Measurements from ENCODE around the gene NPHP4.

The NPHP4 gene

DNA sequence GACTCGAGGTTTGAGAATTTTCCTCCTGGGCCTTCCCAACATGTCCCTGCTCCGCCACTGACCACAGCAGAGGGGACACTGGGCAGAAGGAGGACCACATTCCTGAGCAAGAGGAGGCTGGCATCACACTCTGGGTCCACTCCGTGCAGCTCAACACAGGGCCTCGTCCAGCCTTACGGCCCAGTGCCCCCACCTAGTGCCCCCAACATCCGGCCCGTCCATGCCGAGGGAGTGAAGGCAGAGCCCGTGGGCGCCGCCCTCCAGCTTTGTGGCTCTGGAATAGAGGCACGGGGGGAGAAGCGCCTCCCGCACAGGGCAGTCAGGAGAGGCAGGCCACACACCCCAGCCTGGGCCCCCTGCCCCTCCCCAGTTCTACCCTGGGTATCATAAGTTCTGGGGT is 158.3 kb downstream of the NPHP4 start:
- no peak overlapping the region for H3K4me3 Mint-ChIP-seq
- peaks cover 4% of the 10 kb centered on the region for H3K9me3 Mint-ChIP-seq
- H3K27ac Mint-ChIP-seq, result no peak overlapping the region
- H3K27me3 Mint-ChIP-seq (ENCODE audit: low read depth, poor library complexity), result peaks cover 10% of the 10 kb centered on the region
- H3K4me1 Mint-ChIP-seq, result peaks cover 12% of the 10 kb centered on the region
- no peaks in the 10 kb centered on the region for H3K36me3 Mint-ChIP-seq (ENCODE audit: low read depth)
- TF ChIP-seq, protein P1, sequence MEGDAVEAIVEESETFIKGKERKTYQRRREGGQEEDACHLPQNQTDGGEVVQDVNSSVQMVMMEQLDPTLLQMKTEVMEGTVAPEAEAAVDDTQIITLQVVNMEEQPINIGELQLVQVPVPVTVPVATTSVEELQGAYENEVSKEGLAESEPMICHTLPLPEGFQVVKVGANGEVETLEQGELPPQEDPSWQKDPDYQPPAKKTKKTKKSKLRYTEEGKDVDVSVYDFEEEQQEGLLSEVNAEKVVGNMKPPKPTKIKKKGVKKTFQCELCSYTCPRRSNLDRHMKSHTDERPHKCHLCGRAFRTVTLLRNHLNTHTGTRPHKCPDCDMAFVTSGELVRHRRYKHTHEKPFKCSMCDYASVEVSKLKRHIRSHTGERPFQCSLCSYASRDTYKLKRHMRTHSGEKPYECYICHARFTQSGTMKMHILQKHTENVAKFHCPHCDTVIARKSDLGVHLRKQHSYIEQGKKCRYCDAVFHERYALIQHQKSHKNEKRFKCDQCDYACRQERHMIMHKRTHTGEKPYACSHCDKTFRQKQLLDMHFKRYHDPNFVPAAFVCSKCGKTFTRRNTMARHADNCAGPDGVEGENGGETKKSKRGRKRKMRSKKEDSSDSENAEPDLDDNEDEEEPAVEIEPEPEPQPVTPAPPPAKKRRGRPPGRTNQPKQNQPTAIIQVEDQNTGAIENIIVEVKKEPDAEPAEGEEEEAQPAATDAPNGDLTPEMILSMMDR (IDR thresholded peaks at IDR 0.05), result no peak
- DNase-seq, result no peak

DNA sequence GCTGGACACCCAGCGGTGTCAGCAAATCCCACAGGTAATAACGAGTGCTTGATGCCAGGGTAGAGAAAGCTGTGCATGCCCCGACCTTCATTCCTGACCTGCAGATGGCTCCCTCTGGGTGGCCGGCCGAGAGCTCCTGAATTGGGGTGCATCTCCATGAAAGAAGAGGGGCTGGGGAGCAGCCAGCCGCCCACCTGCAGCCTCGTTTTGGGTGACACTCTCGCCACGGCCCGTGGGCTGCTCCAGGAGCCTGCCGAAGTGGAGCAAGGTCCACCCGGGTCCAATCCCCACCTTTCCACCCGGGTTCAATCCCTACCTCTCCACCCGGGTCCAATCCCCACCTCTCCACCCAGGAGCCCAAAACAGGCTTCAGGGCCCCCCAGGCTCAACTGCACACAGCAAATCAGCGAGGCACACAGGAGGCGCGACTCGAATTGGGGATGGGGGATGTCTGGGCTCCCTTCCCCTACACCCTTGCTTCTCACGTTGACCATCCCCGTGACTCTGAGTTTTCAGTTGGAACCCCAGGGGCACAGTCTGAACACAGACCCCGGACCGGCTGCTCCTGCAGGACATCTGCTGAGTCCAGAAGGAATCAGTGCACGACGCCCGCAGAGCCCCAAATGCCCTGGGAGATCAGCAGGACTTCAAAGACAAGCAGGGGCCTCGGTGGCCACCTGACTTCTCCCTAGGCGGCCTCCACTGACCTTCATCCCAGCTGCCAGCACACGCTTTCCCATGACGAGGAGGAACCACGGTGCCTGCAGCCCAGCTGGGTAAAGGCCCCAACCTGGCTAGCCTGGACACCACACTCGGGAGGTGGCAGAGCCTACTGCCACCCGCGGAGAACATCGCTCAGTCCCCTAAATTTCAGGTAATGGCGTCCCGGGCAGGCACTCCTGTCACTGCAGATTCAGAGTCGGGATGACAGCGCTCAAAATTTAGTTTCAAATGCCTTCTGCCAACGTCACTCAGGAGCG is 159.0 kb downstream of the NPHP4 start:
- H3K36me3 Mint-ChIP-seq (ENCODE audit: low read depth), result no peaks in the 10 kb centered on the region
- H3K9me3 Mint-ChIP-seq, result peaks cover 4% of the 10 kb centered on the region
- TF ChIP-seq, protein P1 (IDR thresholded peaks at IDR 0.05), result no peak
- H3K27me3 Mint-ChIP-seq (ENCODE audit: low read depth, poor library complexity), result peaks cover 11% of the 10 kb centered on the region
- no peak overlapping the region for H3K4me3 Mint-ChIP-seq
- H3K27ac Mint-ChIP-seq, result no peak overlapping the region
- H3K4me1 Mint-ChIP-seq, result peaks cover 12% of the 10 kb centered on the region
- no peak for DNase-seq

DNA sequence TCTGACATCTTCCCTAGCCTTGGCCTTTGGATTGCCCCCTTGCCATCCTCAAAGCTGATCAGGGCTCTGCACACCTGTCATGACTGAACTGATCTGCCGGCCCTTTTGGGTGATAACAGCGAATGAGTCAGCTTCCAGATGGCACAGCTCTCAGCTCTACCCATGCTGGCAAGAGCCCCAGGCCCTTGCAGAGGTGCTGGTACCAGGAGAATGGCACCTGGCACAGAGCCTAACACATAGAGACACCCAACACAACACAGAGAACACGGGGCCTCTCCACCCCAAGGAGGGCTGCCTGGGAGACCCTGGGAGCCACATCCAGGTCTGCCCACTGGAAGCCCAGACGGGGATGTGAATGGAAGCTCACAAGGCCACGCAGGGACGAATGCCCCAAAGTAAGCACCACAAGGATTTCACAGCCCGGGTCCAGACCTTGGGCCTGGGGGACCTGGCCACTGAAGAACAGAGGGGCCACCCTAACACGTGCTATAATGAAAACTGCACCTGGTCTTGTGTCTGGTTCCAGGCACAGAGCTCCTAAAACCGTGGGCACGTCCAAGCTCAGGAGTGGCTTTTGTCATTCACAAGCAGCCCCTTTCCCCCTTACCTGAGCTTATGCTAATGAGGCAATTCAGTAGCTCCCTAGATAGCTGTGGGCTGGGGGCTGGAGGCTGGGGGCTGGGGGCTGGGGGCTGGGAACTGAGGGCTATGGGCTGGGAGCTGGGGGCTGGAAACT is 160.5 kb downstream of the NPHP4 start:
- no peaks in the 10 kb centered on the region for H3K36me3 Mint-ChIP-seq (ENCODE audit: low read depth)

DNA sequence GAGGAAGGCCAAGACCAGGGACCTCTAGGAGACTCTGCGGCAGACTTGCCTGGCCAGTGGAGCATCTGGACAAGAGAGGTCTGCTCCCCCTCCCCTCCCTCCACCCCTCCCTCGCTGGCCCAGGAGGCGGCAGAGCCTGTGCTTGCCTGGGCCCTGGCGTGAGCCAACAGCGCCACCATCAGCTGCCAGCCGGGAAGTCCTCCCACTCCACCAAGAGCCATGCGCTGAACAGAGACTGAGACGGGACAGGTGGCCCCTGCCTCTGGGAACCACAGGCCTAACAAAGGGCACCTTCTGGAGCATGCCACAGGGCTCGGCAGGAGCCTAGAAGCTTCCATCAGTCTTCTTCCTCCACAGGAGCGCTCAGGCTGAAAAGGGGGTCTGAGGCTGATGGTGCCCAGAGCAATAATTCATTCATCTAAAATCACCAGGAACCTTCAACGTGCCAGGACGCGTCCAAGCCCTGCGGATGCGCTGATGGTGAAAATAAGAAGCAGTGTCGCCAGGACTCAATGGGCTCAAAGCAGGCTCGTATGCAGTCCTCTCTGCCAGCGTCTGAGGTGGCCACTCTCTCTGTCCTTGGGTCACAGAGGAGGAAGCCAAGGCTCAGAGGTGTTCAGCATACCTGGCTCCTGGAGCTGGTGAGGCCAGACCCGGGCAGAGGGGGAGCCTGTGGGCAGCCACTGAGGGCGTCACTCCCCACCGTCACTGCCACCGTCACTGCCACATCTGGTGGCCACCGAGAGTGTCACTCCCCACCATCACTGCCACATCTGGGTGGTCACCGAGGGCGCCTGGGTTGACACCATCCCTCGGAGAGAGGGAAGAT is 161.2 kb downstream of the NPHP4 start:
- peaks cover 14% of the 10 kb centered on the region for H3K27me3 Mint-ChIP-seq (ENCODE audit: low read depth, poor library complexity)
- no peak overlapping the region for H3K27ac Mint-ChIP-seq
- H3K36me3 Mint-ChIP-seq (ENCODE audit: low read depth), result no peaks in the 10 kb centered on the region
- TF ChIP-seq, protein P1 (IDR thresholded peaks at IDR 0.05), result peak; percentile 47
- H3K4me3 Mint-ChIP-seq, result no peak overlapping the region
- peaks cover 14% of the 10 kb centered on the region for H3K4me1 Mint-ChIP-seq
- peaks cover 4% of the 10 kb centered on the region for H3K9me3 Mint-ChIP-seq
- peak; percentile 71 for DNase-seq

More for the DNA sequence above, 160.5 kb downstream of the NPHP4 start:
- no peak for DNase-seq
- TF ChIP-seq, protein P1 (IDR thresholded peaks at IDR 0.05), result no peak
- H3K27ac Mint-ChIP-seq, result no peak overlapping the region
- H3K27me3 Mint-ChIP-seq (ENCODE audit: low read depth, poor library complexity), result peaks cover 14% of the 10 kb centered on the region
- H3K4me3 Mint-ChIP-seq, result no peak overlapping the region
- H3K4me1 Mint-ChIP-seq, result peaks cover 20% of the 10 kb centered on the region
- H3K9me3 Mint-ChIP-seq, result peaks cover 4% of the 10 kb centered on the region

DNA sequence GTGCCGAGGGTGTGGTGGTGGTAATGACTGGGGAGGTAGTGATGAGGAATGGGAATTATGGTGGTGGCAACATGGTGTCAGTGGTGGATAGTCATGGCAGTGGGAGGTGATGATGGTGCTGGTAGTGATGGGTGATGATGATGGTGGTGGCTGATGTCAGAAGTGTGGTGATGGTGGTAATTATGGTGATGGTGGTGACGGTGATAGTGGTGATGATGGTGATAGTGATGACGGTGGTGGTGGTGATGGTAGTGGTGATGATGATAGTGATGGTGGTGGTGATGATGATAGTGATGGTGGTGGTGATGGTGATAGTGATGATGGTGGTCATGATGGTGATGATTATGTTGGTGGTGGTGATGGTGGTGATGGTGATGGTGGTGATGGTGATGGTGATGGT is 162.8 kb downstream of the NPHP4 start:
- no peak for DNase-seq
- Mint-ChIP-seq H3K27me3 (ENCODE audit: low read depth, poor library complexity) (peaks cover 14% of the 10 kb centered on the region), H3K27ac (no peak overlapping the region), H3K9me3 (peaks cover 7% of the 10 kb centered on the region), H3K36me3 (ENCODE audit: low read depth) (no peaks in the 10 kb centered on the region), H3K4me3 (no peak overlapping the region), H3K4me1 (peaks cover 14% of the 10 kb centered on the region)
- TF ChIP-seq, protein P1 (IDR thresholded peaks at IDR 0.05), result no peak
